ENCODE data around the gene CABCOCO1.

DNA sequence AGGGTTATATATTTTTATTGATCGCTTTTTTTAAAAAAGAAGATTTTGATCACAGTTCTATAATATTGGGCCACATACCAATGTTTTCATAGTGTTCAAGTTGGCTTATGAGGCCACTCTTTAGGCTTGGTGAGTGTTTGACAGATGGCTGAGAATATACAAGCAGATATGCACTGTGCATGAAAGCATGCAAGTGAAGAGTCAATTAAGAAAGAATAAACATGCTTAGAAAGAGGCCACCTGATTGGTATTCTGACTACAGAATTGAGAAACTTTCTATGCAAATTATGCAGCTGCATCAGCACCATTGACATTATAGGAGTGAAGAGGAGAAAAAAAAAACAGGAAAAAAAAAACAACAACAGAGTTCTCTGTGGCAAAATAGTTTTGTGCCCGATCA lies 39.9 kb downstream of the CABCOCO1 start:
- TF ChIP-seq, protein P1, sequence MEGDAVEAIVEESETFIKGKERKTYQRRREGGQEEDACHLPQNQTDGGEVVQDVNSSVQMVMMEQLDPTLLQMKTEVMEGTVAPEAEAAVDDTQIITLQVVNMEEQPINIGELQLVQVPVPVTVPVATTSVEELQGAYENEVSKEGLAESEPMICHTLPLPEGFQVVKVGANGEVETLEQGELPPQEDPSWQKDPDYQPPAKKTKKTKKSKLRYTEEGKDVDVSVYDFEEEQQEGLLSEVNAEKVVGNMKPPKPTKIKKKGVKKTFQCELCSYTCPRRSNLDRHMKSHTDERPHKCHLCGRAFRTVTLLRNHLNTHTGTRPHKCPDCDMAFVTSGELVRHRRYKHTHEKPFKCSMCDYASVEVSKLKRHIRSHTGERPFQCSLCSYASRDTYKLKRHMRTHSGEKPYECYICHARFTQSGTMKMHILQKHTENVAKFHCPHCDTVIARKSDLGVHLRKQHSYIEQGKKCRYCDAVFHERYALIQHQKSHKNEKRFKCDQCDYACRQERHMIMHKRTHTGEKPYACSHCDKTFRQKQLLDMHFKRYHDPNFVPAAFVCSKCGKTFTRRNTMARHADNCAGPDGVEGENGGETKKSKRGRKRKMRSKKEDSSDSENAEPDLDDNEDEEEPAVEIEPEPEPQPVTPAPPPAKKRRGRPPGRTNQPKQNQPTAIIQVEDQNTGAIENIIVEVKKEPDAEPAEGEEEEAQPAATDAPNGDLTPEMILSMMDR (conservative IDR thresholded peaks at IDR 0.05), result no peak
- TF ChIP-seq ZFX (IDR thresholded peaks at IDR 0.05), result no peak
